Measurements from ENCODE around the gene VSIG10L2.

VSIG10L2 gene

GRCh38 chr11:125930076-125930450 lies 15.8 kb upstream of the VSIG10L2 start:
- no peaks in the 10 kb centered on the region for H3K36me3 ChIP-seq (ENCODE audit: control insufficient read depth in 2 of 2, insufficient read depth in 2 of 2, low read length in 2 of 2)
- H3K4me3 ChIP-seq (ENCODE audit: low read length in 2 of 2) = no peak overlapping the region
- H3K27ac ChIP-seq (ENCODE audit: low read length) = no peak overlapping the region
- no peaks in the 10 kb centered on the region for H3K9me3 ChIP-seq (ENCODE audit: control insufficient read depth in 2 of 2, low read length in 2 of 2)
- no peaks in the 10 kb centered on the region for H3K4me1 ChIP-seq (ENCODE audit: control insufficient read depth, insufficient read depth, low read length)
- no peak overlapping the region for H3K9ac ChIP-seq (ENCODE audit: low read length in 2 of 2)
- peaks cover 0 to 2% of the 10 kb centered on the region in 2 donors for H3K27me3 ChIP-seq (ENCODE audit: control insufficient read depth in 1 of 2, insufficient read depth in 2 of 2, low read length in 2 of 2)

GRCh38 chr11:125931116-125931515 lies 14.7 kb upstream of the VSIG10L2 start:
- no peak overlapping the region for H3K4me3 ChIP-seq (ENCODE audit: low read length in 2 of 2)
- H3K9ac ChIP-seq (ENCODE audit: low read length in 2 of 2) = no peak overlapping the region
- no peaks in the 10 kb centered on the region for H3K9me3 ChIP-seq (ENCODE audit: control insufficient read depth in 2 of 2, low read length in 2 of 2)
- H3K36me3 ChIP-seq (ENCODE audit: control insufficient read depth in 2 of 2, insufficient read depth in 2 of 2, low read length in 2 of 2) = no peaks in the 10 kb centered on the region
- H3K4me1 ChIP-seq (ENCODE audit: control insufficient read depth, insufficient read depth, low read length) = no peaks in the 10 kb centered on the region
- peaks cover 0 to 2% of the 10 kb centered on the region in 2 donors for H3K27me3 ChIP-seq (ENCODE audit: control insufficient read depth in 1 of 2, insufficient read depth in 2 of 2, low read length in 2 of 2)
- no peak overlapping the region for H3K27ac ChIP-seq (ENCODE audit: low read length)

- peaks cover 0 to 2% of the 10 kb centered on the region in 2 donors for H3K27me3 ChIP-seq (ENCODE audit: control insufficient read depth in 1 of 2, insufficient read depth in 2 of 2, low read length in 2 of 2)
- H3K9me3 ChIP-seq (ENCODE audit: control insufficient read depth in 2 of 2, low read length in 2 of 2) = no peaks in the 10 kb centered on the region
- H3K36me3 ChIP-seq (ENCODE audit: control insufficient read depth in 2 of 2, insufficient read depth in 2 of 2, low read length in 2 of 2) = no peaks in the 10 kb centered on the region
- no peak overlapping the region for H3K27ac ChIP-seq (ENCODE audit: low read length)
- no peaks in the 10 kb centered on the region for H3K4me1 ChIP-seq (ENCODE audit: control insufficient read depth, insufficient read depth, low read length)
- no peak overlapping the region for H3K4me3 ChIP-seq (ENCODE audit: low read length in 2 of 2)
- H3K9ac ChIP-seq (ENCODE audit: low read length in 2 of 2) = no peak overlapping the region
Measured at GRCh38 chr11:125931668-125932067, 14.2 kb upstream of the VSIG10L2 start.

- no peak overlapping the region for H3K27ac ChIP-seq (ENCODE audit: low read length)
- H3K27me3 ChIP-seq (ENCODE audit: control insufficient read depth in 1 of 2, insufficient read depth in 2 of 2, low read length in 2 of 2) = peaks cover 0 to 2% of the 10 kb centered on the region in 2 donors
- H3K4me3 ChIP-seq (ENCODE audit: low read length in 2 of 2) = no peak overlapping the region
- H3K9ac ChIP-seq (ENCODE audit: low read length in 2 of 2) = no peak overlapping the region
- H3K9me3 ChIP-seq (ENCODE audit: control insufficient read depth in 2 of 2, low read length in 2 of 2) = no peaks in the 10 kb centered on the region
- no peaks in the 10 kb centered on the region for H3K36me3 ChIP-seq (ENCODE audit: control insufficient read depth in 2 of 2, insufficient read depth in 2 of 2, low read length in 2 of 2)
- H3K4me1 ChIP-seq (ENCODE audit: control insufficient read depth, insufficient read depth, low read length) = no peaks in the 10 kb centered on the region
Measured at GRCh38 chr11:125932301-125932700, 13.5 kb upstream of the VSIG10L2 start.

- Histone ChIP-seq H3K27ac (ENCODE audit: low read length) (no peak overlapping the region), H3K4me3 (ENCODE audit: low read length in 2 of 2) (no peak overlapping the region), H3K36me3 (ENCODE audit: control insufficient read depth in 2 of 2, insufficient read depth in 2 of 2, low read length in 2 of 2) (no peaks in the 10 kb centered on the region), H3K9me3 (ENCODE audit: control insufficient read depth in 2 of 2, low read length in 2 of 2) (no peaks in the 10 kb centered on the region), H3K27me3 (ENCODE audit: control insufficient read depth in 1 of 2, insufficient read depth in 2 of 2, low read length in 2 of 2) (peaks cover 0 to 2% of the 10 kb centered on the region in 2 donors), H3K9ac (ENCODE audit: low read length in 2 of 2) (no peak overlapping the region), H3K4me1 (ENCODE audit: control insufficient read depth, insufficient read depth, low read length) (no peaks in the 10 kb centered on the region)
Measured at GRCh38 chr11:125933030-125933813, 12.6 kb upstream of the VSIG10L2 start.

GRCh38 chr11:125934473-125934872 lies 11.4 kb upstream of the VSIG10L2 start:
- Histone ChIP-seq H3K36me3 (ENCODE audit: control insufficient read depth in 2 of 2, insufficient read depth in 2 of 2, low read length in 2 of 2) (no peaks in the 10 kb centered on the region), H3K27me3 (ENCODE audit: control insufficient read depth in 1 of 2, insufficient read depth in 2 of 2, low read length in 2 of 2) (peaks cover 0 to 2% of the 10 kb centered on the region in 2 donors), H3K4me3 (ENCODE audit: low read length in 2 of 2) (no peak overlapping the region)

GRCh38 chr11:125935056-125935455 lies 10.8 kb upstream of the VSIG10L2 start:
- H3K4me3 ChIP-seq (ENCODE audit: low read length in 2 of 2) = no peak overlapping the region
- no peak overlapping the region for H3K9ac ChIP-seq (ENCODE audit: low read length in 2 of 2)
- H3K4me1 ChIP-seq (ENCODE audit: control insufficient read depth, insufficient read depth, low read length) = peaks cover 12% of the 10 kb centered on the region
- no peak overlapping the region for H3K27ac ChIP-seq (ENCODE audit: low read length)
- no peaks in the 10 kb centered on the region for H3K27me3 ChIP-seq (ENCODE audit: control insufficient read depth in 1 of 2, insufficient read depth in 2 of 2, low read length in 2 of 2)
- H3K9me3 ChIP-seq (ENCODE audit: control insufficient read depth in 2 of 2, low read length in 2 of 2) = no peaks in the 10 kb centered on the region
- H3K36me3 ChIP-seq (ENCODE audit: control insufficient read depth in 2 of 2, insufficient read depth in 2 of 2, low read length in 2 of 2) = no peaks in the 10 kb centered on the region

More at GRCh38 chr11:125934473-125934872, 11.4 kb upstream of the VSIG10L2 start:
- Histone ChIP-seq H3K9ac (ENCODE audit: low read length in 2 of 2) (no peak overlapping the region), H3K27ac (ENCODE audit: low read length) (no peak overlapping the region), H3K4me1 (ENCODE audit: control insufficient read depth, insufficient read depth, low read length) (peaks cover 10% of the 10 kb centered on the region), H3K9me3 (ENCODE audit: control insufficient read depth in 2 of 2, low read length in 2 of 2) (no peaks in the 10 kb centered on the region)

GRCh38 chr11:125935618-125936199 lies 10.1 kb upstream of the VSIG10L2 start:
- Histone ChIP-seq H3K27me3 (ENCODE audit: control insufficient read depth in 1 of 2, insufficient read depth in 2 of 2, low read length in 2 of 2) (no peaks in the 10 kb centered on the region), H3K4me1 (ENCODE audit: control insufficient read depth, insufficient read depth, low read length) (peaks cover 12% of the 10 kb centered on the region), H3K27ac (ENCODE audit: low read length) (no peak overlapping the region), H3K4me3 (ENCODE audit: low read length in 2 of 2) (no peak overlapping the region), H3K9ac (ENCODE audit: low read length in 2 of 2) (no peak overlapping the region), H3K9me3 (ENCODE audit: control insufficient read depth in 2 of 2, low read length in 2 of 2) (no peaks in the 10 kb centered on the region), H3K36me3 (ENCODE audit: control insufficient read depth in 2 of 2, insufficient read depth in 2 of 2, low read length in 2 of 2) (no peaks in the 10 kb centered on the region)

GRCh38 chr11:125938418-125938817 lies 7.4 kb upstream of the VSIG10L2 start:
- H3K9ac ChIP-seq (ENCODE audit: low read length in 2 of 2) = no peak overlapping the region
- no peaks in the 10 kb centered on the region for H3K9me3 ChIP-seq (ENCODE audit: control insufficient read depth in 2 of 2, low read length in 2 of 2)
- no peak overlapping the region for H3K27ac ChIP-seq (ENCODE audit: low read length)
- no peak overlapping the region for H3K4me3 ChIP-seq (ENCODE audit: low read length in 2 of 2)
- no peaks in the 10 kb centered on the region for H3K27me3 ChIP-seq (ENCODE audit: control insufficient read depth in 1 of 2, insufficient read depth in 2 of 2, low read length in 2 of 2)
- peaks cover 17% of the 10 kb centered on the region for H3K4me1 ChIP-seq (ENCODE audit: control insufficient read depth, insufficient read depth, low read length)
- no peaks in the 10 kb centered on the region for H3K36me3 ChIP-seq (ENCODE audit: control insufficient read depth in 2 of 2, insufficient read depth in 2 of 2, low read length in 2 of 2)

GRCh38 chr11:125939081-125939521 lies 6.7 kb upstream of the VSIG10L2 start:
- peak overlapping the region in 1 of 2 donors; percentile 14 for H3K4me3 ChIP-seq (ENCODE audit: low read length in 2 of 2)
- peaks cover 17% of the 10 kb centered on the region for H3K4me1 ChIP-seq (ENCODE audit: control insufficient read depth, insufficient read depth, low read length)
- H3K36me3 ChIP-seq (ENCODE audit: control insufficient read depth in 2 of 2, insufficient read depth in 2 of 2, low read length in 2 of 2) = no peaks in the 10 kb centered on the region
- no peak overlapping the region for H3K9ac ChIP-seq (ENCODE audit: low read length in 2 of 2)
- H3K9me3 ChIP-seq (ENCODE audit: control insufficient read depth in 2 of 2, low read length in 2 of 2) = no peaks in the 10 kb centered on the region
- H3K27me3 ChIP-seq (ENCODE audit: control insufficient read depth in 1 of 2, insufficient read depth in 2 of 2, low read length in 2 of 2) = no peaks in the 10 kb centered on the region
- no peak overlapping the region for H3K27ac ChIP-seq (ENCODE audit: low read length)

- Histone ChIP-seq H3K9ac (ENCODE audit: low read length in 2 of 2) (no peak overlapping the region), H3K27me3 (ENCODE audit: control insufficient read depth in 1 of 2, insufficient read depth in 2 of 2, low read length in 2 of 2) (no peaks in the 10 kb centered on the region), H3K4me1 (ENCODE audit: control insufficient read depth, insufficient read depth, low read length) (peaks cover 17% of the 10 kb centered on the region)
Measured at GRCh38 chr11:125940145-125940544, 5.7 kb upstream of the VSIG10L2 start.

More at GRCh38 chr11:125940145-125940544, 5.7 kb upstream of the VSIG10L2 start:
- H3K4me3 ChIP-seq (ENCODE audit: low read length in 2 of 2) = no peak overlapping the region
- H3K9me3 ChIP-seq (ENCODE audit: control insufficient read depth in 2 of 2, low read length in 2 of 2) = no peaks in the 10 kb centered on the region
- H3K36me3 ChIP-seq (ENCODE audit: control insufficient read depth in 2 of 2, insufficient read depth in 2 of 2, low read length in 2 of 2) = no peaks in the 10 kb centered on the region
- no peak overlapping the region for H3K27ac ChIP-seq (ENCODE audit: low read length)
